ENCODE measurements around the gene GYPC.

Gene GYPC

GRCh38 chr2:126696644-126697520, 40.9 kb downstream of the GYPC start:
- no peaks in the 10 kb centered on the region for H3K9me3 ChIP-seq
- TF ChIP-seq CTCF (IDR thresholded peaks at IDR 0.05; ENCODE audit: low read depth, low read length), result no peak
- H3K27me3 ChIP-seq, result no peaks in the 10 kb centered on the region
- DNase-seq, result no peak
- no peaks in the 10 kb centered on the region for H3K36me3 ChIP-seq
- no peak overlapping the region for H3K4me3 ChIP-seq (ENCODE audit: low read depth, low read length)
- H3K4me1 ChIP-seq, result no peaks in the 10 kb centered on the region

GRCh38 chr2:126698376-126698775, 42.4 kb downstream of the GYPC start:
- no peak for TF ChIP-seq CTCF (IDR thresholded peaks at IDR 0.05; ENCODE audit: low read depth, low read length)
- Histone ChIP-seq H3K27me3 (no peaks in the 10 kb centered on the region), H3K9me3 (no peaks in the 10 kb centered on the region), H3K36me3 (no peaks in the 10 kb centered on the region), H3K4me1 (no peaks in the 10 kb centered on the region), H3K4me3 (ENCODE audit: low read depth, low read length) (no peak overlapping the region)
- no peak for DNase-seq

GRCh38 chr2:126699018-126699417, 43.1 kb downstream of the GYPC start:
- Histone ChIP-seq H3K27me3 (no peaks in the 10 kb centered on the region), H3K4me3 (ENCODE audit: low read depth, low read length) (no peak overlapping the region), H3K36me3 (no peaks in the 10 kb centered on the region), H3K4me1 (no peaks in the 10 kb centered on the region), H3K9me3 (no peaks in the 10 kb centered on the region)
- no peak for DNase-seq
- TF ChIP-seq CTCF (IDR thresholded peaks at IDR 0.05; ENCODE audit: low read depth, low read length), result no peak

GRCh38 chr2:126699716-126700581, 44.0 kb downstream of the GYPC start:
- no peaks in the 10 kb centered on the region for H3K36me3 ChIP-seq
- H3K4me3 ChIP-seq (ENCODE audit: low read depth, low read length), result no peak overlapping the region
- no peak for TF ChIP-seq CTCF (IDR thresholded peaks at IDR 0.05; ENCODE audit: low read depth, low read length)
- no peak for DNase-seq
- H3K9me3 ChIP-seq, result no peaks in the 10 kb centered on the region
- no peaks in the 10 kb centered on the region for H3K4me1 ChIP-seq
- H3K27me3 ChIP-seq, result no peaks in the 10 kb centered on the region

- Histone ChIP-seq H3K4me1 (no peaks in the 10 kb centered on the region), H3K36me3 (no peaks in the 10 kb centered on the region), H3K27me3 (no peaks in the 10 kb centered on the region), H3K4me3 (ENCODE audit: low read depth, low read length) (no peak overlapping the region), H3K9me3 (no peaks in the 10 kb centered on the region)
- no peak for TF ChIP-seq CTCF (IDR thresholded peaks at IDR 0.05; ENCODE audit: low read depth, low read length)
- DNase-seq, result no peak
These were observed 44.7 kb downstream of the GYPC start for GRCh38 chr2:126700677-126701076.

Measured in BE2C (cell line).